Muscle of leg (tissue), 11 donors: ENCODE data around the gene CYLD. TPM values are rescaled to one million over a fixed set of nuclear protein-coding genes. Genes with fewer than 3 reads are reported as not detected.
A peak's percentile ranks its signal among the peaks of the same experiment; 100 is the strongest.

Source experiments
- DNase-seq: peaks from one replicate; pipeline ENCODE4 v3.0.0; 2013
- H3K27ac ChIP-seq: one replicate; pipeline ENCODE4 v1.5.1; 2013; ENCODE audit warnings: mild to moderate bottlenecking, low read length, control low read depth
- H3K27me3 ChIP-seq: one replicate; pipeline ENCODE4 v1.6.1; 2013; ENCODE audit warnings: low read length; ENCODE audit not compliant: control insufficient read depth, insufficient read depth
- H3K36me3 ChIP-seq: one replicate; pipeline ENCODE4 v1.6.1; 2013; ENCODE audit warnings: low read length; ENCODE audit not compliant: control insufficient read depth, insufficient read depth
- H3K4me1 ChIP-seq: one replicate; pipeline ENCODE4 v1.6.1; 2013; ENCODE audit warnings: low read length; ENCODE audit not compliant: control insufficient read depth, insufficient read depth
- H3K4me3 ChIP-seq: one replicate; pipeline ENCODE4 v1.5.1; 2013; ENCODE audit warnings: low read length, control low read depth
- H3K9me3 ChIP-seq: replicated peaks from 2 replicates; pipeline ENCODE4 v1.6.1; 2013; ENCODE audit warnings: low read depth, low read length; ENCODE audit not compliant: control insufficient read depth
- WGBS: methylation state at CpG from one replicate; pipeline ENCODE4 v1.1.5; 2013; ENCODE audit warnings: missing lambda C conversion rate; ENCODE audit not compliant: insufficient coverage; 5-methylcytosine and 5-hydroxymethylcytosine counted together
- polyA plus RNA-seq, 8 donors: library from polyadenylated mRNA; unstranded; fragments of 120-200 nt; gene quantifications; one replicate each; pipeline versions ENCODE4 v1.2.1 to v1.2.3, GENCODE V29; 2013; ENCODE audit warnings: inconsistent platforms in 1 of 8, low replicate concordance in 1 of 8; ENCODE audit not compliant: insufficient read length in 8 of 8, insufficient read depth in 1 of 8
- total RNA-seq: library from RNA; stranded (reverse); fragments of 120-200 nt; gene quantifications from one replicate; pipeline ENCODE4 v1.2.4, GENCODE V29; 2013

The CYLD gene
- total and polyA plus RNA-seq, 9 donors: 18.1 to 29.1 (median 26.1) TPM

- Histone ChIP-seq H3K27ac (no peak overlapping the region), H3K4me3 (no peak overlapping the region), H3K27me3 (no peaks in the 10 kb centered on the region), H3K4me1 (peaks cover 14% of the 10 kb centered on the region), H3K36me3 (peaks cover 11% of the 10 kb centered on the region), H3K9me3 (no peaks in the 10 kb centered on the region)
- peak; percentile 17 for DNase-seq
- WGBS: no CpG with 5 or more reads among the region's 6 CpGs
Observed at GRCh38 chr16:50802000-50802399, 60.1 kb downstream of the CYLD start.

- WGBS: 77% methylated on average over 7 of the region's 8 CpGs
- no peaks in the 10 kb centered on the region for H3K27me3 ChIP-seq
- H3K4me1 ChIP-seq: peaks cover 14% of the 10 kb centered on the region
- no peak overlapping the region for H3K4me3 ChIP-seq
- DNase-seq: no peak
- H3K36me3 ChIP-seq: peaks cover 9% of the 10 kb centered on the region
- no peak overlapping the region for H3K27ac ChIP-seq
- H3K9me3 ChIP-seq: no peaks in the 10 kb centered on the region
Observed at GRCh38 chr16:50802961-50803360, 61.1 kb downstream of the CYLD start.

GRCh38 chr16:50804290-50804907 lies 62.5 kb downstream of the CYLD start:
- peaks cover 18% of the 10 kb centered on the region for H3K4me1 ChIP-seq
- H3K9me3 ChIP-seq: no peaks in the 10 kb centered on the region
- no peaks in the 10 kb centered on the region for H3K36me3 ChIP-seq
- H3K27ac ChIP-seq: no peak overlapping the region
- no peak overlapping the region for H3K4me3 ChIP-seq
- no peak for DNase-seq
- WGBS: 80% methylated on average over 6 of the region's 10 CpGs
- no peaks in the 10 kb centered on the region for H3K27me3 ChIP-seq

- 12% methylated on average over 16 of the region's 26 CpGs for WGBS
Observed at GRCh38 chr16:50806099-50807062, 64.5 kb downstream of the CYLD start.

GRCh38 chr16:50808929-50809538 lies 67.1 kb downstream of the CYLD start:
- no peak for DNase-seq
- WGBS: 47% methylated on average over 7 of the region's 9 CpGs

More at GRCh38 chr16:50806099-50807062, 64.5 kb downstream of the CYLD start:
- peak; percentile 96 for DNase-seq
- Histone ChIP-seq H3K36me3 (no peaks in the 10 kb centered on the region), H3K27me3 (no peaks in the 10 kb centered on the region), H3K27ac (peak overlapping the region; percentile 84), H3K4me1 (peaks cover 18% of the 10 kb centered on the region), H3K9me3 (no peaks in the 10 kb centered on the region), H3K4me3 (peak overlapping the region; percentile 26)

GRCh38 chr16:50809561-50809960 lies 67.7 kb downstream of the CYLD start:
- Histone ChIP-seq H3K4me3 (no peak overlapping the region), H3K27me3 (no peaks in the 10 kb centered on the region), H3K27ac (no peak overlapping the region), H3K36me3 (no peaks in the 10 kb centered on the region), H3K9me3 (no peaks in the 10 kb centered on the region), H3K4me1 (peaks cover 20% of the 10 kb centered on the region)
- DNase-seq: no peak
- WGBS: 82% methylated on average over 3 of the region's 6 CpGs

More at GRCh38 chr16:50808929-50809538, 67.1 kb downstream of the CYLD start:
- no peaks in the 10 kb centered on the region for H3K27me3 ChIP-seq
- H3K9me3 ChIP-seq: no peaks in the 10 kb centered on the region
- no peaks in the 10 kb centered on the region for H3K36me3 ChIP-seq
- H3K4me3 ChIP-seq: no peak overlapping the region
- peaks cover 24% of the 10 kb centered on the region for H3K4me1 ChIP-seq
- no peak overlapping the region for H3K27ac ChIP-seq

- Histone ChIP-seq H3K9me3 (no peaks in the 10 kb centered on the region), H3K4me3 (no peak overlapping the region), H3K27me3 (no peaks in the 10 kb centered on the region), H3K27ac (no peak overlapping the region), H3K36me3 (no peaks in the 10 kb centered on the region), H3K4me1 (peaks cover 17% of the 10 kb centered on the region)
- DNase-seq: no peak
- 87% methylated on average over 8 of the region's 8 CpGs for WGBS
Observed at GRCh38 chr16:50810241-50810965, 68.5 kb downstream of the CYLD start.

GRCh38 chr16:50812046-50812445 lies 70.2 kb downstream of the CYLD start:
- WGBS: 85% methylated on average over 3 of the region's 7 CpGs
- no peaks in the 10 kb centered on the region for H3K27me3 ChIP-seq
- H3K4me1 ChIP-seq: peaks cover 10% of the 10 kb centered on the region
- DNase-seq: no peak
- H3K4me3 ChIP-seq: no peak overlapping the region
- no peak overlapping the region for H3K27ac ChIP-seq
- H3K36me3 ChIP-seq: no peaks in the 10 kb centered on the region
- H3K9me3 ChIP-seq: no peaks in the 10 kb centered on the region

- Histone ChIP-seq H3K4me1 (peaks cover 10% of the 10 kb centered on the region), H3K27me3 (no peaks in the 10 kb centered on the region), H3K27ac (no peak overlapping the region), H3K36me3 (no peaks in the 10 kb centered on the region), H3K9me3 (no peaks in the 10 kb centered on the region), H3K4me3 (no peak overlapping the region)
- WGBS: 61% methylated on average over 8 of the region's 9 CpGs
- DNase-seq: no peak
Observed at GRCh38 chr16:50812876-50813466, 71.1 kb downstream of the CYLD start.
